ENCODE measurements around the gene MT1HL1. TPM values are rescaled to one million over a fixed set of nuclear protein-coding genes. Genes with fewer than 3 reads are reported as not detected.

Gene MT1HL1
- total and polyA plus RNA-seq, 7 experiments from 2014 or later, result not detected

- intact Hi-C loops (cut with micrococcal nuclease), result no loop called here
- H3K4me3 Mint-ChIP-seq, result no peak overlapping the region
- peaks cover 16 to 25% (median 19%) of the 10 kb centered on the region in 5 donors for H3K27me3 Mint-ChIP-seq
- ATAC-seq (no peak), DNase-seq (no peak)
- H3K4me1 ChIP-seq (ENCODE audit: control insufficient read depth in 2 of 2, insufficient read depth in 2 of 2, low read length in 2 of 2), result no peaks in the 10 kb centered on the region
- ChIA-PET CTCF (no interaction called here), POLR2A (no interaction called here)
- no peak overlapping the region for H3K4me3 ChIP-seq (ENCODE audit: low read length)
- H3K27ac ChIP-seq (ENCODE audit: low read depth, low read length), result no peak overlapping the region
- H3K27me3 ChIP-seq (ENCODE audit: control insufficient read depth in 2 of 2, insufficient read depth in 2 of 2, low read length in 2 of 2), result no peaks in the 10 kb centered on the region
- no peaks in the 10 kb centered on the region for H3K4me1 Mint-ChIP-seq
- H3K9me3 Mint-ChIP-seq, result peaks cover 0 to 2% (median 0%) of the 10 kb centered on the region in 11 donors
- no peaks in the 10 kb centered on the region for H3K36me3 Mint-ChIP-seq
- H3K9me3 ChIP-seq (ENCODE audit: control insufficient read depth in 2 of 3, low read length in 3 of 3), result no peaks in the 10 kb centered on the region
- no peaks in the 10 kb centered on the region for H3K36me3 ChIP-seq (ENCODE audit: control insufficient read depth in 2 of 3, insufficient read depth in 3 of 3, low read length in 3 of 3)
- H3K27ac Mint-ChIP-seq, result no peak overlapping the region
These were observed 31.5 kb upstream of the MT1HL1 start for GRCh38 chr1:237035759-237036158.

DNA sequence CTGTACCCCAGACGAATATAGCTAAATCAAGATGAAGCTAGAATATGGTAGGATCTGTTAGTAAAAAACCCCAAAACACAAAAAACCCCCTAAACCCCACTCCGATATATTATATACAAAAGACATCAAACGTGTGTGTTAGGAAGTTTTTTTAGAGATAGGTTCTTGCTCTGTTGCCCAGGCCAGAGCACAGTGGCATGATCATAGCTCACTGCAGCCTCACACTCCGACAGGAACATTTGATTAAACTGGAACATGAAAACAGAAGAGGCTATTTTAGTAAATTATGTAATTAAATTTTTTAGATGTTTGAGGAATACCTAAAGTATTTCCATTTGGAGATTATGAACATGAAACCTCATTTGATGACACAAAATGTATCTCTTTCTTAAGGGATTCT is 29.6 kb upstream of the MT1HL1 start:
- no peaks in the 10 kb centered on the region for H3K36me3 ChIP-seq (ENCODE audit: control insufficient read depth in 2 of 3, insufficient read depth in 3 of 3, low read length in 3 of 3)
- intact Hi-C loops (cut with micrococcal nuclease), result no loop called here
- H3K9me3 ChIP-seq (ENCODE audit: control insufficient read depth in 2 of 3, low read length in 3 of 3), result no peaks in the 10 kb centered on the region
- no peak for DNase-seq
- Mint-ChIP-seq H3K27ac (no peak overlapping the region), H3K4me1 (no peaks in the 10 kb centered on the region), H3K9me3 (peaks cover 0 to 4% (median 0%) of the 10 kb centered on the region in 11 donors), H3K4me3 (no peak overlapping the region), H3K27me3 (peaks cover 9 to 32% (median 23%) of the 10 kb centered on the region in 5 donors), H3K36me3 (no peaks in the 10 kb centered on the region)
- H3K4me3 ChIP-seq (ENCODE audit: low read length), result no peak overlapping the region
- ChIA-PET POLR2A (no interaction called here), CTCF (no interaction called here)
- H3K4me1 ChIP-seq (ENCODE audit: control insufficient read depth in 2 of 2, insufficient read depth in 2 of 2, low read length in 2 of 2), result no peaks in the 10 kb centered on the region
- H3K27me3 ChIP-seq (ENCODE audit: control insufficient read depth in 2 of 2, insufficient read depth in 2 of 2, low read length in 2 of 2), result no peaks in the 10 kb centered on the region
- no peak overlapping the region for H3K27ac ChIP-seq (ENCODE audit: low read depth, low read length)
- ATAC-seq, result no peak

- no peak for DNase-seq
- no peaks in the 10 kb centered on the region for H3K36me3 ChIP-seq (ENCODE audit: control insufficient read depth in 2 of 3, insufficient read depth in 3 of 3, low read length in 3 of 3)
- CTCF ChIA-PET, result no interaction called here
These were observed 28.8 kb upstream of the MT1HL1 start for GRCh38 chr1:237033061-237033460.

DNA sequence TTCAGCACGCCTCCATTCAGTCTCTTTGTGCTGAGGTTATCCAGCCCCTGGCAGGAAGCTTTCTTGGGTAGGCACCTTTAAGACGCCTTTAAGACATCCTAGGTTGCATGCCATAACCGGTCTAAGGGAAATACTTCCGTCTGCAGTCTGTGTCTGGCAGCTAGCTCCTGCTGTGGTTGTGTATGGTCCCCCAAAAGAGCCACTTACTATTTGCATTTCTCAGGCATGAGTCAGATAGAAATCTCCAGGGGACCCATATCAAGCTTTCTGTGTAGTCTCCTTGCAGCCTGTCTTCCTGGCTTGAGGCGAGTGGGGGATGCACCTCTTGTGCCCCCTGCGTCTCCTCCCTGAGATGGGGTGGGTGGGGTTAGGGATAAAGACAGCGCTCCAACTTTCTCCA is 27.8 kb upstream of the MT1HL1 start:
- no peaks in the 10 kb centered on the region for H3K27me3 ChIP-seq (ENCODE audit: control insufficient read depth in 2 of 2, insufficient read depth in 2 of 2, low read length in 2 of 2)
- DNase-seq, result no peak
- ATAC-seq, result no peak

More at GRCh38 chr1:237033061-237033460, 28.8 kb upstream of the MT1HL1 start:
- Histone ChIP-seq H3K4me3 (ENCODE audit: low read length) (no peak overlapping the region), H3K4me1 (ENCODE audit: control insufficient read depth in 2 of 2, insufficient read depth in 2 of 2, low read length in 2 of 2) (no peaks in the 10 kb centered on the region), H3K27ac (ENCODE audit: low read depth, low read length) (no peak overlapping the region), H3K9me3 (ENCODE audit: control insufficient read depth in 2 of 3, low read length in 3 of 3) (no peaks in the 10 kb centered on the region), H3K27me3 (ENCODE audit: control insufficient read depth in 2 of 2, insufficient read depth in 2 of 2, low read length in 2 of 2) (no peaks in the 10 kb centered on the region)
- Mint-ChIP-seq H3K27me3 (peaks cover 2 to 33% (median 27%) of the 10 kb centered on the region in 5 donors), H3K36me3 (no peaks in the 10 kb centered on the region), H3K9me3 (peaks cover 0 to 4% (median 0%) of the 10 kb centered on the region in 11 donors), H3K4me1 (no peaks in the 10 kb centered on the region), H3K27ac (no peak overlapping the region), H3K4me3 (no peak overlapping the region)
- ATAC-seq, result no peak
- intact Hi-C loops (cut with micrococcal nuclease), result no loop called here
- POLR2A ChIA-PET, result no interaction called here

DNA sequence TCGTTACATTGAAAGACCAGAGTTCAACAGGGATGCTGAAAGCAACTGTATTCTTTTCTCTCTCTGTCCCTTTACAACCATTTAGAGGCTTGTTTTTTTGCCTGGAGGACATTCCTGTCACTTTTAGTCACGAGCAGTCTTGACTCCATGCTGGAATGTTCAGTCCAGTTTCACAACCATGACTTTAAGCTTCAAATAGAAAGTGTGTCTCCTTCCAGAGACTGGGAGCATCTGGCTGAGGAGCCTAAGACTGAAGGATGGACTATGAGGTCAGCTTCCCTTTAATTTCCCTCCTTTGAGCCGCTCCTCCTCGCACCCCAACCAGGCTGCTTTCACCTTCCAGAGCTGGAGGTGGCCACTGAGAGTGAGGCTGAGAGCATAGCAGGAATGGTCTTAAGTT is 27.2 kb upstream of the MT1HL1 start:
- ChIA-PET CTCF (interaction anchor here (0.7 kb wide), 1 partner anchor 26 kb away, joined by 3 read pairs; no protein-coding TSS in a partner anchor), POLR2A (no interaction called here)
- no peak overlapping the region for H3K27ac Mint-ChIP-seq
- H3K9me3 Mint-ChIP-seq, result peaks cover 0 to 8% (median 2%) of the 10 kb centered on the region in 11 donors
- Histone ChIP-seq H3K4me1 (ENCODE audit: control insufficient read depth in 2 of 2, insufficient read depth in 2 of 2, low read length in 2 of 2) (no peaks in the 10 kb centered on the region), H3K27me3 (ENCODE audit: control insufficient read depth in 2 of 2, insufficient read depth in 2 of 2, low read length in 2 of 2) (no peaks in the 10 kb centered on the region), H3K36me3 (ENCODE audit: control insufficient read depth in 2 of 3, insufficient read depth in 3 of 3, low read length in 3 of 3) (no peaks in the 10 kb centered on the region), H3K4me3 (ENCODE audit: low read length) (no peak overlapping the region), H3K27ac (ENCODE audit: low read depth, low read length) (no peak overlapping the region), H3K9me3 (ENCODE audit: control insufficient read depth in 2 of 3, low read length in 3 of 3) (no peaks in the 10 kb centered on the region)
- no peak for ATAC-seq
- no peak for DNase-seq
- no peaks in the 10 kb centered on the region for H3K36me3 Mint-ChIP-seq
- H3K4me3 Mint-ChIP-seq, result no peak overlapping the region
- no peaks in the 10 kb centered on the region for H3K4me1 Mint-ChIP-seq
- intact Hi-C loops (cut with micrococcal nuclease), result no loop called here
- H3K27me3 Mint-ChIP-seq, result peaks cover 2 to 43% (median 33%) of the 10 kb centered on the region in 5 donors

More for the DNA sequence above, 27.8 kb upstream of the MT1HL1 start:
- POLR2A ChIA-PET, result no interaction called here
- no peaks in the 10 kb centered on the region for H3K36me3 Mint-ChIP-seq
- H3K27me3 Mint-ChIP-seq, result peaks cover 2 to 43% (median 33%) of the 10 kb centered on the region in 5 donors
- Histone ChIP-seq H3K9me3 (ENCODE audit: control insufficient read depth in 2 of 3, low read length in 3 of 3) (no peaks in the 10 kb centered on the region), H3K36me3 (ENCODE audit: control insufficient read depth in 2 of 3, insufficient read depth in 3 of 3, low read length in 3 of 3) (no peaks in the 10 kb centered on the region), H3K4me1 (ENCODE audit: control insufficient read depth in 2 of 2, insufficient read depth in 2 of 2, low read length in 2 of 2) (no peaks in the 10 kb centered on the region), H3K27ac (ENCODE audit: low read depth, low read length) (no peak overlapping the region), H3K4me3 (ENCODE audit: low read length) (no peak overlapping the region)
- peaks cover 0 to 8% (median 2%) of the 10 kb centered on the region in 11 donors for H3K9me3 Mint-ChIP-seq
- no peaks in the 10 kb centered on the region for H3K4me1 Mint-ChIP-seq
- CTCF ChIA-PET, result no interaction called here
- H3K4me3 Mint-ChIP-seq, result no peak overlapping the region
- intact Hi-C loops (cut with micrococcal nuclease), result no loop called here
- no peak overlapping the region for H3K27ac Mint-ChIP-seq

- Histone ChIP-seq H3K9me3 (ENCODE audit: control insufficient read depth in 2 of 3, low read length in 3 of 3) (no peaks in the 10 kb centered on the region), H3K27me3 (ENCODE audit: control insufficient read depth in 2 of 2, insufficient read depth in 2 of 2, low read length in 2 of 2) (no peaks in the 10 kb centered on the region), H3K36me3 (ENCODE audit: control insufficient read depth in 2 of 3, insufficient read depth in 3 of 3, low read length in 3 of 3) (no peaks in the 10 kb centered on the region), H3K27ac (ENCODE audit: low read depth, low read length) (no peak overlapping the region), H3K4me3 (ENCODE audit: low read length) (no peak overlapping the region), H3K4me1 (ENCODE audit: control insufficient read depth in 2 of 2, insufficient read depth in 2 of 2, low read length in 2 of 2) (no peaks in the 10 kb centered on the region)
- H3K27me3 Mint-ChIP-seq, result peaks cover 2 to 50% (median 35%) of the 10 kb centered on the region in 5 donors
- ChIA-PET POLR2A (no interaction called here), CTCF (no interaction called here)
- peaks cover 2 to 15% (median 6%) of the 10 kb centered on the region in 11 donors for H3K9me3 Mint-ChIP-seq
- no peak overlapping the region for H3K27ac Mint-ChIP-seq
- no peak for DNase-seq
- peaks cover 0 to 5% (median 0%) of the 10 kb centered on the region in 5 donors for H3K36me3 Mint-ChIP-seq
- H3K4me1 Mint-ChIP-seq, result no peaks in the 10 kb centered on the region
- no peak for ATAC-seq
- H3K4me3 Mint-ChIP-seq, result no peak overlapping the region
- intact Hi-C loops (cut with micrococcal nuclease), result no loop called here
These were observed 25.8 kb upstream of the MT1HL1 start for GRCh38 chr1:237029850-237030535.

GRCh38 chr1:237029240-237029639 is 25.0 kb upstream of the MT1HL1 start:
- no peak overlapping the region for H3K4me3 Mint-ChIP-seq
- no peaks in the 10 kb centered on the region for H3K9me3 ChIP-seq (ENCODE audit: control insufficient read depth in 2 of 3, low read length in 3 of 3)
- intact Hi-C loops (cut with micrococcal nuclease), result no loop called here
- no peak overlapping the region for H3K4me3 ChIP-seq (ENCODE audit: low read length)
- no peaks in the 10 kb centered on the region for H3K27me3 ChIP-seq (ENCODE audit: control insufficient read depth in 2 of 2, insufficient read depth in 2 of 2, low read length in 2 of 2)
- H3K27ac Mint-ChIP-seq, result no peak overlapping the region
- DNase-seq (no peak), ATAC-seq (no peak)
- no peaks in the 10 kb centered on the region for H3K36me3 ChIP-seq (ENCODE audit: control insufficient read depth in 2 of 3, insufficient read depth in 3 of 3, low read length in 3 of 3)
- no peaks in the 10 kb centered on the region for H3K4me1 Mint-ChIP-seq
- H3K36me3 Mint-ChIP-seq, result peaks cover 0 to 5% (median 0%) of the 10 kb centered on the region in 5 donors
- H3K27me3 Mint-ChIP-seq, result peaks cover 0 to 46% (median 33%) of the 10 kb centered on the region in 5 donors
- H3K9me3 Mint-ChIP-seq, result peaks cover 2 to 15% (median 6%) of the 10 kb centered on the region in 11 donors
- ChIA-PET CTCF (no interaction called here), POLR2A (no interaction called here)
- H3K27ac ChIP-seq (ENCODE audit: low read depth, low read length), result no peak overlapping the region
- no peaks in the 10 kb centered on the region for H3K4me1 ChIP-seq (ENCODE audit: control insufficient read depth in 2 of 2, insufficient read depth in 2 of 2, low read length in 2 of 2)
